Middle frontal gyrus (tissue), 1 donor: ENCODE data around the gene HMGN2.
"Not testable (repeated sequence)": the region's sequence is repeated elsewhere in the genome, so short reads cannot be mapped to it uniquely, and the experiment has no call there.

Experiments
- DNase-seq: peaks from one replicate; pipeline ENCODE4 v3.0.0-alpha.2; 2015; ENCODE audit warnings: low spot score; ENCODE audit errors: extremely low spot score

Gene HMGN2

DNA sequence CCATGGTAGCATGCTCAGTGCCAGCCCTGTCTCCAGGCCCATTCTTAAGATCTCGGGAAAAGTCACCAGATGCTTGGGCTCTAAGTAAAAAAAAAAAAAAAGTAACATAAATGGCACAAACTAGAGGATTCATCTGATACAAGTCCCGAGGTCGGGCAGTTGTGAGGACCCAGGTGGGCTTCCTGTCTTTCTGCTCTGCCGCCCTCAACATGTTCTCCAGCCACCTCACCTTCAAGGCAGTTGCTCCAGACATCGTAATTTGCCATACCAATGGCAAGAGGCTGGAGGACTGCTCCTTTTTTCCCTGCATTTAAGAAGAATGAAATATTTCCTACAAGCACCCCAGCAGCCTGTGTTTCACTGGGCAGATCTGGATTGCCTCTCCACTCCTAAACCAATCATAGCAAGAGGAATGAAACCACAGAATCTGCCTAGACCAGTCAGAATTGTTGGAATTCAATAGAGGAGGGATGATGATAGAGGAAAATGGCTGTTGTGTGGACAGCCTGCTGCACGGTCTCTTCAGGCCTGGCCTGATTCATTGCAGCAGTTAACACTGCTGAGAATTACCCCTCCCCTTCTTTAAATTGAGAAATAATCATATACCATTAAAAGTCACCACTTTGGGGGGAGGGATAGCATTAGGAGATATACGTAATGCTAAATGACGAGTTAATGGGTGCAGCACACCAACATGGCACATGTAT, 5.4 kb downstream of the HMGN2 start:
- DNase-seq = no peak

DNA sequence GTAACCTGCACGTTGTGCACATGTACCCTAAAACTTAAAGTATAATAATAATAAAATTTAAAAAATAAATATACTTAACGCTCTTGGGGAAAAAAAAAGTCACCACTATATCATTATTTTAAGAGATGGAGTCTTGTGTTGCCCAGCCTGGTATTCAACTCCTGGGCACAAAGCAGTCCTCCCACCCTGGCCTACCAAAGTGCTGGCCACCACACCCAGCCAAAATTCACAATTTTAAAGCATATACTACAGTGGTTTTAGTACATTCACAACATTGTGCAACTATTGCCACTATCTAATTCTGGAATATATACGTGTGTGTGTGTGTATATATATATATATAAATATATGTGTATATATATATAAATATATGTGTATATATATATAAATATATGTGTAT, 5.9 kb downstream of the HMGN2 start:
- no peak for DNase-seq

DNA sequence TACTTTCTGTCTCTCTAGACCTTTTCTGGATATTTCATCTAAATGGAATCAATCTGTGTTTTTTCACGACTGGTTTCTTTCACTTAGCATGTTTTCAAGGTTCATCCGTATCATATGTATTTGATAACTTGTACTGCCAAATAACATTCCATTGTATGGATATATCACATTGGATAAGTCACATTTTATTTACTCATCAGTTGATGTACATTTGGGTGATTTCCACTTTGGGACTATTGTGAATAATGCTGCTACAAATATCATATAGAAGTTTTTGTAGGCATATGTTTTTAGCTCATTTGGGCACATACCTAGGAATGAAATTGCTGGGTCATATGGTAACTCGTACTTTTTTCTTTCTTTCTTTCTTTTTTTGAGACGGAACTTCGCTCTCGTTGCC, 6.7 kb downstream of the HMGN2 start:
- no peak for DNase-seq

DNA sequence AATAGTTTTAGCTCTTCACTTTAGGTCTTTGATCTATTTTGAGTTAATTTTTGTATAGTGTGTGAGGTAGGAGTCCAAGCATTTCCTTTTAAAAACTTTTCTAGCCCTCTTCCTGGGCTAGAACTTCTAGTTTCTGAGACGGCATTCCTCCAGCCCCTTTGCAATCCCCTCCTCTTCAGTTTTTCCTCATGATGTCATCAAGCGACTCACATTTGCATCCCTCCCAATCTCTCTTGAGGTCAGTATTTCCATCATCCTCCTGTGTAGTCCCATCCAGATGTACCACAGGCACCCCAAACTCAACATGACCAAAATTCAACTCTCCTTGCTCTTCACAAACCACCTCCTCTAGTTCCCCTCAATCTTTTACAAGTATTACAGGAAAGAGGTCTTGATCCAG, 10.7 kb downstream of the HMGN2 start:
- no peak for DNase-seq

DNA sequence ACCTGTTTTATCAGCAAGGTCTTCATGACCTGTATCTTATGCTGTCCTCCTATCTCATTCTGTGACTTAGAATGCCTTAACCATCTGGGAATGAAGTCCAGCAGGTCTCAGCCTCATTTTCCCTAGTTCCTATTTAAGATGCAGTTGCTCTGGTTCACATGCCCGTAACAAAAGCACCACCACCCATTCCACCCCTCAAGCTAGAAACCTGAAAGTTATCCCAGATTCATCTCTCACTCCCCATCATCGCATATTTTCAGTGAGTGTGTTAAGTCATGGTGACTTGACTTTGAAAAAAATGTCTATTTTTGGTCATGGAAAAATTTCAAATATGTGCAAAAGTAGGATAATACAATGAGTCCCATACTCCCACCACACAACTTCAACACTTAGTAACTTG, 11.7 kb downstream of the HMGN2 start:
- DNase-seq = no peak

DNA sequence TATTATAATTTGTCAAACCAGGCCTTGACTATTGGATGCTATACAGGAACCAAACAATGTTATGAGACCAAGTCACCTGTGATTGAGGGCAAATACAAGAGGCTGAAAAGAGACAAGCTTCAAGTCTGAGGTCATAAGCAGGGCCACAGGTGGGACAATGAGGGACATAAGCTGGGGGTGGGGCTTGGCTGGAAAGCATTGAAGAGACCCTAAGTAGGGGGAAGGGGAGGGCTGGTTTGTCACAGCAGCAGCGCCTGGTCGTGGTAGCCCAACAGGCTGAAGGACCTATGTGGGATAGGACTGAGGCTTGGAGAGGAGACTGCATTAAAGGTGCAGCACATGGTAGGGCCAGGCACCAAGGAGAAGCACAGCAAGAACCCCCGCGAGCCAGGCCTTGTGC, 17.9 kb downstream of the HMGN2 start:
- DNase-seq = no peak

DNA sequence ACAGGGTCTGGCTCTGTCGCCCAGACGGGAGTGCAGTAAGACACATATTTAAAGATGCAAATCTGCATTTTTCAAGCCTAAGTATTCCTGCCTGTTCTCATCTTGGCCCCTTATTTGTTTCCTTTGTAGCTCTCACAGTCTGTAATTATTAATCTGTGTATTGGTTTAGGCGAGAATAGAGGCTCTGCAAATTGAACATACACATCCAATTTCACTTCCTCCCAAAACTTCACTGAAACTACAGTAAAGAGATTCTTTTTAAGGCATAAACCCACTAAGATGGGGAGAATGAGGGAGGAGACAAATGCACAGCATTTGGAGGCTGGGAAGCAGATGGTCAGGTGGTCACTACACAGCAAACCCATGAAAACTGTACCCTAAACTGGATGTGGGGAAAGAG, 21.0 kb downstream of the HMGN2 start:
- no peak for DNase-seq

DNA sequence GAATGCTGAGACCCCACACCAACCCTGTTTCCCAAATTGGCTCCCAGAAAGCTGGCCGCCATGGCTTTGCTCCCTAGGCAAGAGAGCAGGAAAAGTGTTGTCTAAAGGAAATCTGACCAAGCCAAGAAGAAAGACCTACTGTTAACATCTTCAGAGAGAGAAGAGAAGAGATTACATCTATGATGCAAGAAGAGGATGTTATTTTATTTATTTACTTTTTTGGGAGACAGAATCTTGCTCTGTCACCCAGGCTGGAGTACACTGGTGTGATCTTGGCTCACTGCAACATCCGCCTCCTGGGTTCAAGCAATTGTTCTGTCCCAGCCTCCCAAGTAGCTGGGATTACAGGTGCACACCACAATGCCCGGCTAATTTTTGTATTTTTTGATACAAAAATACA, 21.7 kb downstream of the HMGN2 start:
- DNase-seq = no peak

DNA sequence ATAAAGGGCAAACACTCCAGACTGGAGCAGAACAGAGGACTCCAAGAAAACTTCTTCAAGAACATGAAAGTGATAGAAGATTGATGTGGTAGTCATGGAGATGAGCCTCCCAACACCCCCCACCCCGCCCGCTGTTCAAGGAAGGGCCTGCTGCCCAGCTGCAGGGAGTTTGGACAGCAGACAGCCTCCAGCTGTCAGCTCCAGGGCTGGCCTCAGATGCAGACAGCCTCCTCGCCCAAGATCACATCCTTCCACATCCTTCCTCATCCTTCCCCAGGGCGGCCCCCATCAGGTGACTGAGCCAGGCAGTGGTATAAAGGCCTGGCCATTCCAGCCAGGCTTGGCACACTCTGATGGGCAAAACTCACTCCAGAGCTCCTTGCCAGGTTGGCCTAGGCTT, 24.6 kb downstream of the HMGN2 start:
- no peak for DNase-seq

DNA sequence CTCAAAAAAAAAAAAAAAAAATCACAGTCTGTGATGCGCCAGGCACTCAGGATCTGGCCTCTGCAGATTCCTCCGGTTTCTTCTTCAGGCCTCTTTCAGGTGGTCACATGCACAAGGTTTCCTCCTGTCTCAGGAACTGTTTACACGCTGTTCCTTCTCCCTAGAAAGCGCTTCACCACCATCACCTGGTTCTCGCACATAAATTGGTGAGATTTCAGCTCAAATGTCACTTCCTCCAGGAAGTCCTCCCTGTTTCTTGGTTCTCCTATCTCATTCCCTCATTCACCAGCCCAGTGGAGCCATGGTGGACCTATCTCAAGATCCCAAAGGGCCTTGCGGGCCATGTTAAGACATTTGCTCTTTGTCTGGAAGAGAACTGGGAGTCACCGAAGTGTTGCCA, 26.7 kb downstream of the HMGN2 start:
- no peak for DNase-seq

DNA sequence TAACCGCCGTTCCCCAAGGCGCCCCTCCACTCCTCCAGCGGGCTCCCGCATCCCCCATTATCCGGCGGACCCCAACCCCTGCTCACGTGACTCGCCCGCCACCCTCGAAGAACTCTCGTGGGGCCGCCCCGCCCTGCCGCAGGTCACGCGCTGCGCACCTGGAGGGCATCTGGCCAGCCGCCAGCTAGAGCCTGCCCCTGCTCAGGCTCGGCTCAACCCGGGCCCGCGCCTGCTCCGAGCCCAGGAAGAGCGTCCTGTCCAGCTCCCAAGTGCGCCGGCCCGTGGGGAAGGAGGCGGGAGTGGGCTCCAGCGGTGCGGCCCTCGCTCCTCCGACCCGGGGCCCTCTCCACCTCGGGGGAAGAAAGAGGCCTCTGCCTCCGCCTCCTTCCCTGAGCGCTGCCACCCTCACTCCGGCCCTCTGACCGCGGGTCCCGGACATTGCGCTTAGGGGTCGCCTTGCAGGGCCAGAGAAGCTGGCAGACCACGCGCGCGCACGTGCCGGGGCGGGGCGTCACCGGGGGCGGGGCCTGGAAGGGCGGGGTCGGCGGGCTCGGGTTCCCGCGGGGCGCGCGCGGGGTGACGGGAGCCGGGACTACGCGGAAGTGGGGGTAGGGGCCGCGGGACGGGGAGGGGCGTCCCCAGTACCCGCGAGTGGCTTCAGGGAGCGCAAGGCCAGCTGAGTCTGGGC, 28.4 kb downstream of the HMGN2 start:
- DNase-seq = peak; percentile 34

DNA sequence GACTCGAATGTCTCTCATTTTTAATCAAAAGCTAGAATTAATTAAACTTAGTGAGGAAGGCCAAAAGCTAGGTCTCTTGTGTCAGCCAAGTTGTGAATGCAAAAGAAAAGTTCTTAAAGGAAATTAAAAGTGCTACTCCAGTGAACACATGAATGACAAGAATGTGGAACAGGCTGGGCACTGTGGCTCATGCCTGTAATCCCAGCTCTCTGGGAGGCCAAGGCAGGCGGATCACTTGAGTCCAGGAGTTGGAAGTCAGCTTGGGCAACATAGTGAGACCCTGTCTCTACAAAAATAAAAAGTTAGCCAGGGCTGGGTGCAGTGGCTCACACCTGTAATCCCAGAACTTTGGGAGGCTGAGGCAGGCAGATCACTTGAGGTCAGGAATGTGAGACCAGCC, 38.5 kb downstream of the HMGN2 start:
- DNase-seq = not testable (repeated sequence)

DNA sequence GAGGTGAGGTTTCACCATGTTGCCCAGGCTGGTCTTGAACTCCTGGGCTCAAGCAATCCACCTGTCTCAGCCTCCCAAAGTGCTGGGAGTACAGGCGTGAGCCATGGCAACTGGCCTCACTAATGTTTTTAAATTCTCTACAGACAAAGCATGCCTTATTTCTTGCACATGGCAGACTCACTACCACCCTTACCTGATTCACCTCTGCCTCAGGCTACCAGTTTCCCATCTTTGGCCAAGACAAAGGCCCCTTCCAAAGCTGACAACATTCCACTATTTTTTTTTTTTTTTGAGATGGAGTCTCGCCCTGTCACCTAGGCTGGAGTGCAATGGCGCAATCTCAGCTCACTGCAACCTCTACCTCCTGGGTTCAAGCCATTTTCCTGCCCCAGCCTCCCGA, 43.6 kb downstream of the HMGN2 start:
- not testable (repeated sequence) for DNase-seq

DNA sequence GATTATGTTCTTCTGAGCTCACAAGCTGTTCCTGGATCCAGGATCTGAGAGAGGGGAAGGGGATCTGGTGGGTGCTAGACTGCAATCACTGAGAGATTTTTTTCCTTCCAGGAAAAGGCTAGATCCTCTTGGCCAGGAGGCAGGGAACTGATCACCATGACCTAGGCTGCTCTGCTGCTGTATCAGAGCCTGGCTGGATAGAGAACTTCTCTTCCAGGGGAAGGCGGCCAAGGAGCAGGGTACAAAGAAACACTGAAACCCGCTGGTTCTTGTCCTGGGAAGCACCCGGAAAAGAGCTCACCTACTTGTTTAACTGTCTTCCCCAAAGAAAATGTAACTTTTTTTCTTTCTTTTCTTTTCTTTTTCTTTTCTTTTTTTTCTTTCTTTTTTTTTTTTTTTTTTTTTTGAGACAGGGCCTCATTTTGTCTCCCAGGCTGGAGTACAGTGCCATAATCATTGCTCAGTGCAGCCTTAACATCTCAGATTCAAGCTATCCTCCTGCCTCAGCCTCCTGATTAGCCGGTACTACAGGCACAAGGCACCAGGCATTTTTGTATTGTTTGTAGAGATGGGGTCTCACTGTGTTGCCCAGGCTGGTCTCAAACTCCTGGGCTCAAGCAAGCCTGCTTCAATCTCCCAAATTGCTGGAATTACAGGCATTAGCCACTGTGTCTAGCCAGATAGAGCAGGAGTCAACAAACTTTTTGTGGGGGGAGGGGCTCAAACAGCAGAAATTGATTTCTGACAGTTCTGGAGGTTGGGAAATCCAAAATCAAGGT, 44.9 kb downstream of the HMGN2 start:
- DNase-seq = no peak

DNA sequence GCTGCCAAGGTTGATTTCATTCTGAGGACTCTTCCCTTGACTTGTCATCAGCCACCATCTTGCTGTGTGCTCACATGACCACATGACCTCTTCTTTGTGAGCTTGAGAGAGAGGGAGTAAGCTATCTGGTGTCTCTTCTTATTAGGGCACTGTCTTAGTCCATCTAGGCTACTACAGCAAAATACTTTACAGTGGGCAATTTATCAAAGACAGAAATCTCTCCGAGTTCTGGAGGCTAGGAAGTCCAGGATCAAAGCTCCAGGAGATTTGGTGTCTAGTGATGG, 45.5 kb downstream of the HMGN2 start:
- no peak for DNase-seq

DNA sequence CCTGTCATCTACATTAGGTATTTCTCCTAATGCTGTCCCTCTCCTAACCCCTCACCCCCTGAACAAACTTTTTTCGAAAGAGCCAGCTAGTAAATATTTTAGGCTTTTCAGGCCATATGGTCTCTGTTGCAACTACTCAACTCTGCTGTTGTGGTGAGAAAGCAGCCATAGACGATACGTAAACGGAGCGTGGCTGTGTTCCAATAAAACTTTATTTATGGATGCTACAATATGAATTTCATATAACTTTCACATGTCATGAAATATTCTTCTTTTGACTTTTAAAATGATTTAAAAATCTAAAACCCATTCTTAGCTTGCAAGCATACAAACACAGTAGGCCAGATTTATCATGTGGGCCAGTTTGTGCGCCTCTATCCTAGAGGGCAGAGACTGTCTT, 46.1 kb downstream of the HMGN2 start:
- DNase-seq = no peak

DNA sequence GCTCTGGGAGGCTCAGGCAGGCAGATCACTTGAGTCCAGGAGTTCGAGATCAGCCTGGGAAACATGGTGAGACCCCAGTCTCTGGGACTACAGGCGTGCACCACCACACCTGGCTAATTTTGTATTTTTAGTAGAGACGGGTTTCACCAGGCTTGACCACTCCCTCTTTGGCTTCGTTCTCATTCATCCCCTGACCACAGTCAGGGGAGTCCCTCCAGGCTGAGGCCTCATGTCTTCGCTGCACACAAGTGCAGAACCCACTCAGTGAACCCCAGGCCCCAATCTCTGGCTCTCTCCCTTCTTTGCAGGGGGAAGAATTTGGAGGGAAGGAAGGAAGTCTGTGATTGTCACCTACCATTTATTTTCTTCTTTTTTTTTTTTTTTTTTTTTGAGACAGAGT, 48.1 kb downstream of the HMGN2 start:
- no peak for DNase-seq

DNA sequence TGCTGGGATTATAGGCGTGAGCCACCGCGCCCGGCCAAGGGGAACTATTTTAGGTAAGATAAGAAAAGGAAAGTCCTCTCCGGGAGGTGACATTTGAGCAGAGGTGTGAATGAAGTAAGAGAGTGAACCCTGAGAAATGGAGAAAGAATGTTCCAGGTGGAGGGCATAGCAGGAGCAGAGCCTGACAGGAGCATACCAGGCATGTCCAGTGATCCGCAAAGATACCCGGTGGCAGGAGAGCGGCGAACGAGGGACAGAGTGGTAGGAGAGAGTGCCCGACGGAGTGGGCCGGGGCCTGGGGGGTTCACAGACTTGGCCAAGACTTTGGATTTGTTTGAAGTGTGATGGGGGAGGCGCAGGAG, 49.4 kb downstream of the HMGN2 start:
- no peak for DNase-seq

DNA sequence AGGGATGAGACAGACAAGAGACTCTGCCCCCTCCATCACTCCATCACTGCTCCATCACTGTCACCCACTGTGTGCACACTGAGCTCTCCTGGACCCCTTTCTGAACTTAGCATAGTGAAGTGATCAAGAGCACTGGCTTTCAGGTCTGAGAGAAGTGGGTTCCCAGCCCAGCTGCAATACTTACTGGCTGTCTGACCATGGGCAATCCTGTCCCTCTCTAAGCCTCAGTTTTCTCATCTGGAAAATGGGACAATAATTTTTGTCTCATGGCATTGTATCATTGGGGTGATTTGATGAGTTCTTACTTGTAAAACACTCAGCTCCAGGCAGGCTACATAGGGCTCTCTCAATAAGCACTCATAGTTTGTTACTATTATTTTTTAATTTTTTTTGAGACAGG, 49.8 kb downstream of the HMGN2 start:
- DNase-seq = no peak

DNA sequence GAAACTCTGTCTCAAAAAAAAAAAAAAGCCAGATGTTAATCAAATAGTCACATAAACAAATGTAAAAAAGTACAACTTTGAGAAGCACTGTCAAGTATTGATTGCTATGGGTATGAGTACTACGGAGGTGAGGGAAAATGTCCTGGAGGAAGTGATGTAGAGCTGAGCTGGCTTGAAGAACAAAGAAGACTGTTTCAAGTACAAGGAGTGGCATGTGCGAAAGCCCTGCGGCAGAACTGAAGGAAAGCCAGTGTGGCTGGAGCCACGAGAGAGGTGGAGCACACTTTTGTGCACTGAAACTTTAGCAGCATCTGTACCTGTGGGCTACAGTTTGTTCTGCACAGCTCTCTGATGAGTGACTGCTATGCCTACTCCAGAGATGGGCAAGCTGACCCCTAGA, 51.9 kb downstream of the HMGN2 start:
- no peak for DNase-seq
